ENCODE results near the gene CHRNA9.
"Not testable (repeated sequence)": the region's sequence is repeated elsewhere in the genome, so short reads cannot be mapped to it uniquely, and the experiment has no call there.

Gene CHRNA9

GRCh38 chr4:40378619-40379018, 43.5 kb downstream of the CHRNA9 start:
- no peaks in the 10 kb centered on the region for H3K9me3 Mint-ChIP-seq
- no peaks in the 10 kb centered on the region for H3K4me1 Mint-ChIP-seq
- H3K27me3 Mint-ChIP-seq: peaks cover 12% of the 10 kb centered on the region
- DNase-seq (ENCODE audit: low spot score in 2 of 2) (no peak), ATAC-seq (replicated peaks; ENCODE audit: extremely low read depth, poor library complexity, severe bottlenecking) (no peak)
- H3K4me3 Mint-ChIP-seq: no peak overlapping the region
- H3K36me3 Mint-ChIP-seq (ENCODE audit: insufficient read depth): no peaks in the 10 kb centered on the region
- H3K27ac Mint-ChIP-seq (ENCODE audit: low read depth): no peak overlapping the region

GRCh38 chr4:40379248-40379647, 44.1 kb downstream of the CHRNA9 start:
- DNase-seq (ENCODE audit: low spot score in 2 of 2) (no peak), ATAC-seq (replicated peaks; ENCODE audit: extremely low read depth, poor library complexity, severe bottlenecking) (no peak)
- no peak overlapping the region for H3K4me3 Mint-ChIP-seq
- H3K36me3 Mint-ChIP-seq (ENCODE audit: insufficient read depth): no peaks in the 10 kb centered on the region
- peaks cover 12% of the 10 kb centered on the region for H3K27me3 Mint-ChIP-seq
- no peak overlapping the region for H3K27ac Mint-ChIP-seq (ENCODE audit: low read depth)
- H3K4me1 Mint-ChIP-seq: no peaks in the 10 kb centered on the region
- H3K9me3 Mint-ChIP-seq: no peaks in the 10 kb centered on the region

DNA sequence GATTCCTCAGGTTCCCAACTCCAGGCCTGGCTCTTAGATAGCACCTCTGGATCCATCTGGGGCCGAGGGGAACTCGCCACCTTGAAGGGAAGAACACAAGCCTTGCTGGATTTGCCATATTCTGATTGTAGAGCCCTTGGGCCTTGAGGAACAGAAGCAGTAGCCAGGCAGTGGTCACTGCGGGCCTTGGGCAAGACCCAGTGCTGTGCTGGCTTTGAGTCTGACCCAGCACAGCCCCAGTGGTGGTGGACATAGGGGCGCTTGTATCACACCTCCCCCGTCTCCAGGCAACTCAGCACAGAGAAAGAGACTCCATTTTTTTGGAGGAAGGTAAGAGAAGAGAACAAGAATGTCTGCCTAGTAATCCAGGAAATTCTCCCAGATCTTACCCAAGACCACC, 45.5 kb downstream of the CHRNA9 start:
- Mint-ChIP-seq H3K27ac (ENCODE audit: low read depth) (no peak overlapping the region), H3K9me3 (no peaks in the 10 kb centered on the region), H3K4me1 (no peaks in the 10 kb centered on the region), H3K4me3 (no peak overlapping the region), H3K36me3 (ENCODE audit: insufficient read depth) (no peaks in the 10 kb centered on the region), H3K27me3 (peaks cover 12% of the 10 kb centered on the region)
- DNase-seq (ENCODE audit: low spot score in 2 of 2): no peak
- no peak for ATAC-seq (replicated peaks; ENCODE audit: extremely low read depth, poor library complexity, severe bottlenecking)

DNA sequence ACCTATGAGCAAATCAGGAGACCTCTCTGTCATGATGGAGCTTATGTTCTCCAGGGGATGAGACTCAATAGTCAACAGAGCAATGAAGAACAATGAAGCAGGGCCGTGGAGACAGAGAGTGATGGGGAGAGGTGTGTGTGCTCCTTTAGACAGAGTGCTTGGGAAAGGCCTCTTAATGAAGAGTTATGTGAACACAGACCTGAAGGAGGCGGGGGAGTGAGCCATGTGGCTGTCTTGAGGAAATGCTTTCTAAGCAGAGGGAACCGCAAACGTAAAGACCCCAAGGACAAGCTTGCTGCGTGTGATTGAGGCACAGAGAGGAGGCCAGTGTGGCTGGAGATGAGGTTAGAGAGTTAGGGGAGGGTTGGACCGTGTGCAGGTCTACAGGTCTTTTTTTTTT, 53.1 kb downstream of the CHRNA9 start:
- Mint-ChIP-seq H3K9me3 (no peaks in the 10 kb centered on the region), H3K27me3 (no peaks in the 10 kb centered on the region), H3K36me3 (ENCODE audit: insufficient read depth) (no peaks in the 10 kb centered on the region), H3K27ac (ENCODE audit: low read depth) (no peak overlapping the region), H3K4me1 (no peaks in the 10 kb centered on the region), H3K4me3 (no peak overlapping the region)
- ATAC-seq (replicated peaks; ENCODE audit: extremely low read depth, poor library complexity, severe bottlenecking) (no peak), DNase-seq (ENCODE audit: low spot score in 2 of 2) (no peak)

GRCh38 chr4:40389986-40390385, 54.9 kb downstream of the CHRNA9 start:
- H3K27ac Mint-ChIP-seq (ENCODE audit: low read depth): no peak overlapping the region
- H3K36me3 Mint-ChIP-seq (ENCODE audit: insufficient read depth): no peaks in the 10 kb centered on the region
- ATAC-seq (replicated peaks; ENCODE audit: extremely low read depth, poor library complexity, severe bottlenecking) (no peak), DNase-seq (ENCODE audit: low spot score in 2 of 2) (no peak)
- no peaks in the 10 kb centered on the region for H3K27me3 Mint-ChIP-seq
- no peaks in the 10 kb centered on the region for H3K4me1 Mint-ChIP-seq
- no peaks in the 10 kb centered on the region for H3K9me3 Mint-ChIP-seq
- H3K4me3 Mint-ChIP-seq: no peak overlapping the region

DNA sequence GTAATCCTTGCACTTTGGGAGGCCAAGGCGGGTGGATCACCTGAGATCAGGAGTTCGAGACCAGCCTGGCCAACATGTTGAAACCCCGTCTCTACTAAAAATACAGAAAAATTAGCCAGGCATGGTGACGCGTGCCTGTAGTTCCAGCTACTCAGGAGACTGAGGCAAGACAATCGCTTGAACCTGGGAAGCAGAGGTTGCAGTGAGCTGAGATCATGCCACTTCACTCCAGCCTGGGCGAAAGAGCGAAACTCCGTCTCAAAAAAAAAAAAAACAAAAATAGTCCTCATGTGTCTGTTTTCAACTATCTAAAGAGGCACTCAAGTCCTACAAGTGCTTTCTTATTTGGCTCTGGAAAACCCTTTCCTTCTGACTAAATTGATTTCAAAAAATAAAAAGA, 57.1 kb downstream of the CHRNA9 start:
- H3K36me3 Mint-ChIP-seq (ENCODE audit: insufficient read depth); H3K4me3 Mint-ChIP-seq; ATAC-seq (replicated peaks; ENCODE audit: extremely low read depth, poor library complexity, severe bottlenecking); H3K27ac Mint-ChIP-seq (ENCODE audit: low read depth); H3K27me3 Mint-ChIP-seq; H3K4me1 Mint-ChIP-seq; H3K9me3 Mint-ChIP-seq; DNase-seq (ENCODE audit: low spot score in 2 of 2): not testable (repeated sequence)

DNA sequence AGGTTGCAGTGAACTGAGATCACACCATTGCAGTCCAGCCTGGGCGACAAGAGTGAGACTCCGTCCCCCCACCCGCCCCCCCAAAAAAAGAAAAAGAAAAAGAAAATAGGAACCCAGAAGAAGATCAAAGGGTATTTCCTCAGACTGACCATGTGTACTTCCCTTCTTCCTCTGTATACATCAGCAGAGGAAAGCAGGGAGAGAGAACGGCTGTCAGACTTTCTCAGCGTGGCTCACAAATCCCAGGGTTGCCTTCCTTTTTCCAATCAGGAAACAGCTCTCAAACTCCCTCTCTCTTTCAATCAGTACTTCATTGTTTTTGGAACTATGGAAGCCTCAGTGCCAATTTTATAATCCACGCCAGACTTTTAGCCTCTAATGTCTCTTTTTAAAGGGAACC, 59.1 kb downstream of the CHRNA9 start:
- DNase-seq (ENCODE audit: low spot score in 2 of 2) (no peak), ATAC-seq (replicated peaks; ENCODE audit: extremely low read depth, poor library complexity, severe bottlenecking) (no peak)
- Mint-ChIP-seq H3K27ac (ENCODE audit: low read depth) (no peak overlapping the region), H3K4me3 (no peak overlapping the region), H3K4me1 (no peaks in the 10 kb centered on the region), H3K27me3 (peaks cover 9% of the 10 kb centered on the region), H3K36me3 (ENCODE audit: insufficient read depth) (no peaks in the 10 kb centered on the region), H3K9me3 (no peaks in the 10 kb centered on the region)

DNA sequence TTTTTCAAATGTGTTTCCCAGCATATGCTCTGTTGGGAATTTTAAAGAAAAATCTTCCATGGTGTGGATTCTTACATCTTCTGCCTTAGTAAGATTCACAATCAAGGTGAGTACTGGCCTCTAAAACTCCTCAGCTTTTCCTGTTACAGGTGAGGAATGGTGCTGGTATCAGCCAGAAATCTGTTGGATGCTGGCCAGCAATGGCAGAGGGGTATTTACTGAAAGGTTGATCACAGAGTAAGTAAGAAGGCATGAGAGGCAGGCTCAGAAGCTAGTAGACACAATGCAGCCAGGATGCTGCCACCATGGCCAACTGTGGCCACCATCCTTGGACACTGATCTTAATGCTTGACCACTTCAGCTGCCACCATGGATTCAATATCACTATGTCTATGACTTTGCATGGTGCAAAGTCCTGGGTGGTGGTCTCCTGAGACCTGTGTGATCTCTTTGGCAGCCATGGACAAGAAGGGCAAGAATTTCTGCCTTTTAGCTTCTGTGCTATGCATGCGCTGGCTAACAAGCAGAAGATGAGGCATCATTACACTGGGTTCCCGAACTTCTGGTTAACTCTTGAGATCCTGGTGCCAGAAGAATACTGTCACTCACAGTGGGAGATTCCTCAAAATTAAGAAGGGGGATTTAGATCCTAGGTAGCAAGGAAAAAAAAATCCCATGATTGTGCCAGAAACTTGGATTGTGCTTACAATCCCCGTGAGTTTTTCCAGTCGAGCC, 60.2 kb downstream of the CHRNA9 start:
- no peaks in the 10 kb centered on the region for H3K4me1 Mint-ChIP-seq

DNA sequence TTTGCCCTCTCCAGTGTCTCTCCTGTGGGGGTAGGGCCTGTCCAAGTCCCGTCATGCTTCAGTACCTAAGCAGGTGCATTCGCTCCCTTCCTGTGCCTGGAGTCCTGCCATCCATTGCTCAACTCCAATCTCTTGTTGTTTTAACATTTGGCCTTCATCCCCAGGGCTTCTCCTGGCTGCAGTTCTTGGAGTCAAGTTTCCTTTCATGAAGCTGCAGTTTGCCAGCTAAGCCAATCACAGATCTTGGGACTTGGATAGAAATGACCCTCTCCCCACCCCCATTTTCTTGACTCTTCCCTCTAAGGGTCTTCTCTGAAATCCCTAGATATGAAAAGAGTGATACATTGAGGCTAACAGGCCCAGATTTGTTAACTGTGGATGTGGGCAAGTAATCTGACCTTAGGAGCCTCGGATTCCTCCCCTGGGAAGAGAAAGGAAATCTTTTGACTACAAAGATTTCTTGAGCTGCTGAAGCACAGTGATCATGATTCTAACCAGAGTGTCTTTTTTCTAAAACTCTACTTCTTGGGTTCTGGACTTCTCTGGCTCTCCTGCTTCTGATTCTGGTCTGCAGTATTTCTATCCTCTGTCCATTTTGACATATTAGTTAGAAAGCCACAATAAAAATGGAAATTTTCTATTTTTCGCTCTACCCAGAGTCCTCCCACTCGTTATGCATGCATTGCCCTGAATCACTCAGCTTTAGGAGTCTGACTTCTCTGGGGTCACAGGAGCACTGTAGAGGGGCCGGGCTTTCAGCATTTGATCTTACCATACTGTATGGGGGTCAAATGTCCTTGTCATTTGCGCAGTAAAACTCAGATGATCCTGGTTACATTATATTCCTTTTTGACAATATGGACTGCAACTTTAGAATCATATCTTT, 61.0 kb downstream of the CHRNA9 start:
- Mint-ChIP-seq H3K4me1 (no peaks in the 10 kb centered on the region), H3K27me3 (peaks cover 15% of the 10 kb centered on the region), H3K9me3 (no peaks in the 10 kb centered on the region), H3K27ac (ENCODE audit: low read depth) (no peak overlapping the region), H3K36me3 (ENCODE audit: insufficient read depth) (no peaks in the 10 kb centered on the region), H3K4me3 (no peak overlapping the region)
- no peak for ATAC-seq (replicated peaks; ENCODE audit: extremely low read depth, poor library complexity, severe bottlenecking)
- no peak for DNase-seq (ENCODE audit: low spot score in 2 of 2)

More for the DNA sequence above, 60.2 kb downstream of the CHRNA9 start:
- ATAC-seq (replicated peaks; ENCODE audit: extremely low read depth, poor library complexity, severe bottlenecking): no peak
- DNase-seq (ENCODE audit: low spot score in 2 of 2): no peak
- no peaks in the 10 kb centered on the region for H3K9me3 Mint-ChIP-seq
- H3K4me3 Mint-ChIP-seq: no peak overlapping the region
- H3K36me3 Mint-ChIP-seq (ENCODE audit: insufficient read depth): no peaks in the 10 kb centered on the region
- peaks cover 15% of the 10 kb centered on the region for H3K27me3 Mint-ChIP-seq
- no peak overlapping the region for H3K27ac Mint-ChIP-seq (ENCODE audit: low read depth)

DNA sequence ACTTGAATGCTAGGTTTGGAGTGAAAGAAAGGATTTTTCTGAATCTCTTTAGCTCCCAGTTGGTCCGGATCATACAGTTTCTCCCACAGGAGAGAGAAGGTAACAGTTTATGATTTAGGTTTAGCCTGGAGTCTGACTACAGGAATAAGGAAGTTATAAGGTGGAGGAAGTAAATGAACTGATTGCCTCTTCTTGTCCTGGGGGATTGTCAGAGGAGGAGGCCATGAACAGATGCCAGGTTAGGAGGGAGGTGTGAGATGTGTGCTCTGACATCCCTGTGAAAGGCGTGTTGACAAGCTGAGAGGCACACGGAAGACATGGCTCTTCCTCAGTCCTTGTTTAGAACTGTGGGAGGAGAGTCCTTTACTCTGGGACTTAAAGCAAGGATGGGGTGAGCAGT, 64.4 kb downstream of the CHRNA9 start:
- Mint-ChIP-seq H3K27me3 (peaks cover 15% of the 10 kb centered on the region), H3K27ac (ENCODE audit: low read depth) (no peak overlapping the region), H3K36me3 (ENCODE audit: insufficient read depth) (no peaks in the 10 kb centered on the region), H3K9me3 (no peaks in the 10 kb centered on the region), H3K4me3 (no peak overlapping the region), H3K4me1 (no peaks in the 10 kb centered on the region)
- DNase-seq (ENCODE audit: low spot score in 2 of 2) (no peak), ATAC-seq (replicated peaks; ENCODE audit: extremely low read depth, poor library complexity, severe bottlenecking) (no peak)

DNA sequence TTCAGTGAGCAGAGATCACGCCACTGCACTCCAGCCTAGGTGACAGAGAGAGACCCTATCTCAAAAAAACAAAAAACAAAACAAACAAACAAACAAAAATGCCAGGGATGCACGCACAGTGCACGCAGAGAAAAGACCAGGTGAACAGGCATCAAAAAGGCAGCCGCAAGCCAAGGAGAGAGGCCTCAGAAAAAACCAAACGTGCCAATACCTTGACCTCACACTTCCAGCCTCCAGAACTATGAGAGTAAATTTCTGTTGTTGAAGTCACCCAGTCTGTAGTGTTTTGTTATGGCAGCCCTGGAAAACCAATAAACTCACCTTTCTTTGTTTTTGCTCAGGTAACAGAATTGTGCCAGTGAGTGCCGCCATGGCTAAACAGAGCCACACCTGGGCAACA, 66.0 kb downstream of the CHRNA9 start:
- DNase-seq (ENCODE audit: low spot score in 2 of 2) (no peak), ATAC-seq (replicated peaks; ENCODE audit: extremely low read depth, poor library complexity, severe bottlenecking) (no peak)
- Mint-ChIP-seq H3K36me3 (ENCODE audit: insufficient read depth) (no peaks in the 10 kb centered on the region), H3K4me3 (no peak overlapping the region), H3K27ac (ENCODE audit: low read depth) (no peak overlapping the region), H3K4me1 (no peaks in the 10 kb centered on the region), H3K27me3 (peaks cover 25% of the 10 kb centered on the region), H3K9me3 (no peaks in the 10 kb centered on the region)

DNA sequence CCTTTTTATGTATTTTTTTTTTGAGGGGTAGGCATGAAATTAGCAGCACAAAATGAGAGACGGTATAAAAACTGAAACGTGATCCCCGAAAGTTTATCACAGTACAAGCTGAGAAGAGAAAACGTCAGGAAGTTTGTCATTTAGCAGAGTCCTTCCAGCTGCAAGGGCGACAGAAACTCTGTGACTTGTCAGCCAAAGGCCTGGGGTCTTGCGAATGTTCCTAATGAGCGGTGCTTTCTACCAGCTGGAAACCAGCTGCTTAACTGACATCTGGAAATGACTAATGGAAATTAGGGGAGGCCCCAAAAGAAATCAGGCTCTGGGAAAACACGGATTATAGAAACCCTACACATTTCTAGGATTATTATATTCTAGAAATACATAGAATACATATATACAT, 66.5 kb downstream of the CHRNA9 start:
- no peak overlapping the region for H3K4me3 Mint-ChIP-seq
- DNase-seq (ENCODE audit: low spot score in 2 of 2) (no peak), ATAC-seq (replicated peaks; ENCODE audit: extremely low read depth, poor library complexity, severe bottlenecking) (no peak)
- H3K9me3 Mint-ChIP-seq: no peaks in the 10 kb centered on the region
- H3K27ac Mint-ChIP-seq (ENCODE audit: low read depth): no peak overlapping the region
- H3K4me1 Mint-ChIP-seq: no peaks in the 10 kb centered on the region
- H3K27me3 Mint-ChIP-seq: peaks cover 29% of the 10 kb centered on the region
- H3K36me3 Mint-ChIP-seq (ENCODE audit: insufficient read depth): no peaks in the 10 kb centered on the region

DNA sequence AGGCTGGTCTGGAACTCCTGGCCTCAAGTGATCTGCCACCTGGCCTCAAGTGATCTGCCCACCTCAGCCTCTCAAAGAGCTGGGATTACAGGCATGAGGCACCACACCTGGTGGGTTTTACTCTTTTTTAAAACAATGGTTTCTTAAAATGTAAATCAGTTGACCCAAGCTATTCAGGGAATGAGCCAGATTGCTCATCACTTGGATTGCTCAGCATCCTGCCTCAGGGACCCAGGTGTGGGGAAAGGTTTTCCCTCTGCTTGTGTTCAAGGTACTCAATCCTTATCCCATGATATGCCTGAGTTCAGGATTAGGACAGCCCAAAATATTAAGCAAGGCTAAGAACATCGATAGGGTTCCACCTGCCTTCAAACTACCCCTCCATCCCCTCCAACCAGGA, 67.4 kb downstream of the CHRNA9 start:
- no peaks in the 10 kb centered on the region for H3K4me1 Mint-ChIP-seq
- no peak overlapping the region for H3K4me3 Mint-ChIP-seq
- H3K27ac Mint-ChIP-seq (ENCODE audit: low read depth): no peak overlapping the region
- ATAC-seq (replicated peaks; ENCODE audit: extremely low read depth, poor library complexity, severe bottlenecking) (no peak), DNase-seq (ENCODE audit: low spot score in 2 of 2) (no peak)
- no peaks in the 10 kb centered on the region for H3K36me3 Mint-ChIP-seq (ENCODE audit: insufficient read depth)
- peaks cover 6% of the 10 kb centered on the region for H3K9me3 Mint-ChIP-seq
- H3K27me3 Mint-ChIP-seq: peaks cover 38% of the 10 kb centered on the region

Measured in central memory CD8-positive, alpha-beta T cell (primary cell).